ENCODE data around the gene BLCAP. TPM values are rescaled to one million over a fixed set of nuclear protein-coding genes. Genes with fewer than 3 reads are reported as not detected.

BLCAP gene
- total RNA-seq, 1 experiment from 2014 or later: 54.3 TPM

DNA sequence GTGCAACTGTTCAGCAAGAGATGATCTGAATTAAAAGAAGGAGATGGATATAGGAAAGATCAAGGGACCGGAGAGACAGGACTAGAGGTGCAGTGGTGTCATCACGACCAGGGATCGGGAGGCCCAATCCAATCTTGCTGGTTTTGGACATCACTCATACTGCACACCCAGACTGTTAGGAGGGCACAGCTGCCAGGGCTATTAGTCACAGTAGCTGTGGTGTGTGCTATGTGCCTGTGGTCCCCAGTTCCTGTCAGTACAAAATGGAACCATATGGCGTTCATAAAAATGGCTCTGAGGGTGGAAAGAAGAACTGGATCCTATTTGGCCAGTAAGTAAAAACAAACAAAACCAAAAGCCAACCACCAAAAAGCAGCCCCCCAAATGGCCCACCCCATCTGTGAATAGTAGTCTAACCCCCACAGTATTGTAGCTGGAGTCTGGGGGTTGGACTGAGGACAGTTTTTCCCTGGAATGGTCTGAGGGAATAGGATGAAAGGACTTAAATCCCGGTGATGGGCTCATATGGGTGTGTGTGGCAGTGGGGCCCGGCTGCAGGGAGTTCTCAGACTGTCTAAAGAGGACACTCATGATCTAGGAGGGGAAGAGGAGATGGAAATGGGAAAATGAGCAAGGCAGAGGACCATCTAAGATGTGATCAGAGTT is 15.9 kb downstream of the BLCAP start:
- Histone ChIP-seq H3K23ac (ENCODE audit: insufficient read length, low read depth, low read length) (no peak overlapping the region), H3K4me1 (ENCODE audit: insufficient read depth, low read length) (no peaks in the 10 kb centered on the region), H2BK15ac (ENCODE audit: low read depth, low read length) (no peak overlapping the region), H3K56ac (ENCODE audit: insufficient read length, low read depth, low read length) (no peak overlapping the region), H2AFZ (ENCODE audit: low read length) (no peak overlapping the region), H4K5ac (ENCODE audit: insufficient read length, low read depth, low read length) (no peak overlapping the region), H4K20me1 (ENCODE audit: control insufficient read depth, insufficient read depth, insufficient read length) (no peaks in the 10 kb centered on the region), H3K4ac (ENCODE audit: low read depth, low read length) (no peak overlapping the region), H3K4me2 (ENCODE audit: insufficient read depth, insufficient read length, low read length) (no peak overlapping the region), H3K27me3 (ENCODE audit: insufficient read depth, low read length) (no peaks in the 10 kb centered on the region), H4K8ac (replicated peaks; ENCODE audit: insufficient read length, low read depth, low read length) (no peak overlapping the region), H3K9me3 (ENCODE audit: control insufficient read depth, low read depth, low read length) (no peaks in the 10 kb centered on the region), H4K91ac (ENCODE audit: insufficient read length, low read depth, low read length) (no peak overlapping the region), H3K23me2 (ENCODE audit: insufficient read length, low read depth, low read length, poor library complexity, severe bottlenecking) (no peaks in the 10 kb centered on the region), H3K27ac (ENCODE audit: insufficient read length, low read depth, low read length) (no peak overlapping the region), H3T11ph (ENCODE audit: low read length) (no peak overlapping the region), H3K79me2 (ENCODE audit: insufficient read depth, low read length) (peaks cover 3% of the 10 kb centered on the region; the same call in 1 of the 2 replicates), H2BK20ac (ENCODE audit: low read depth, low read length, poor library complexity, severe bottlenecking) (no peak overlapping the region), H2BK12ac (ENCODE audit: insufficient read length, low read depth, low read length) (no peak overlapping the region), H2AK5ac (ENCODE audit: insufficient read length, low read length) (no peak overlapping the region), H2BK120ac (ENCODE audit: low read depth, low read length, poor library complexity, severe bottlenecking) (no peak overlapping the region), H3K9ac (ENCODE audit: extremely low read depth, insufficient read length, low read length) (no peak overlapping the region), H3K18ac (ENCODE audit: insufficient read length, low read depth, low read length) (no peak overlapping the region), H3K79me1 (ENCODE audit: insufficient read depth, low read depth, low read length, poor library complexity, severe bottlenecking) (no peaks in the 10 kb centered on the region), H3K14ac (ENCODE audit: insufficient read depth, low read length) (no peak overlapping the region), H2BK5ac (ENCODE audit: insufficient read length, low read length) (no peak overlapping the region)
- H3K27me3 Mint-ChIP-seq (ENCODE audit: low read depth): no peaks in the 10 kb centered on the region
- DNase-seq: no peak
- peaks cover 13 to 45% (median 20%) of the 10 kb centered on the region in 3 experiments for H3K36me3 Mint-ChIP-seq (ENCODE audit: insufficient read depth in 1 of 3, low read depth in 3 of 3)
- WGBS (ENCODE audit: extremely low coverage, insufficient read length, low lambda C conversion rate): no CpG with 5 or more reads among the region's 6 CpGs
- no peaks in the 10 kb centered on the region for H3K9me3 Mint-ChIP-seq
- H3K27ac Mint-ChIP-seq: no peak overlapping the region
- no peak overlapping the region for H3K4me3 Mint-ChIP-seq
- peaks cover 11 to 12% of the 10 kb centered on the region in 2 experiments for H3K4me1 Mint-ChIP-seq
- TF ChIP-seq, protein P1, sequence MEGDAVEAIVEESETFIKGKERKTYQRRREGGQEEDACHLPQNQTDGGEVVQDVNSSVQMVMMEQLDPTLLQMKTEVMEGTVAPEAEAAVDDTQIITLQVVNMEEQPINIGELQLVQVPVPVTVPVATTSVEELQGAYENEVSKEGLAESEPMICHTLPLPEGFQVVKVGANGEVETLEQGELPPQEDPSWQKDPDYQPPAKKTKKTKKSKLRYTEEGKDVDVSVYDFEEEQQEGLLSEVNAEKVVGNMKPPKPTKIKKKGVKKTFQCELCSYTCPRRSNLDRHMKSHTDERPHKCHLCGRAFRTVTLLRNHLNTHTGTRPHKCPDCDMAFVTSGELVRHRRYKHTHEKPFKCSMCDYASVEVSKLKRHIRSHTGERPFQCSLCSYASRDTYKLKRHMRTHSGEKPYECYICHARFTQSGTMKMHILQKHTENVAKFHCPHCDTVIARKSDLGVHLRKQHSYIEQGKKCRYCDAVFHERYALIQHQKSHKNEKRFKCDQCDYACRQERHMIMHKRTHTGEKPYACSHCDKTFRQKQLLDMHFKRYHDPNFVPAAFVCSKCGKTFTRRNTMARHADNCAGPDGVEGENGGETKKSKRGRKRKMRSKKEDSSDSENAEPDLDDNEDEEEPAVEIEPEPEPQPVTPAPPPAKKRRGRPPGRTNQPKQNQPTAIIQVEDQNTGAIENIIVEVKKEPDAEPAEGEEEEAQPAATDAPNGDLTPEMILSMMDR (conservative IDR thresholded peaks at IDR 0.05): no peak
